ENCODE data around the gene UBAC1.

UBAC1 gene

DNA sequence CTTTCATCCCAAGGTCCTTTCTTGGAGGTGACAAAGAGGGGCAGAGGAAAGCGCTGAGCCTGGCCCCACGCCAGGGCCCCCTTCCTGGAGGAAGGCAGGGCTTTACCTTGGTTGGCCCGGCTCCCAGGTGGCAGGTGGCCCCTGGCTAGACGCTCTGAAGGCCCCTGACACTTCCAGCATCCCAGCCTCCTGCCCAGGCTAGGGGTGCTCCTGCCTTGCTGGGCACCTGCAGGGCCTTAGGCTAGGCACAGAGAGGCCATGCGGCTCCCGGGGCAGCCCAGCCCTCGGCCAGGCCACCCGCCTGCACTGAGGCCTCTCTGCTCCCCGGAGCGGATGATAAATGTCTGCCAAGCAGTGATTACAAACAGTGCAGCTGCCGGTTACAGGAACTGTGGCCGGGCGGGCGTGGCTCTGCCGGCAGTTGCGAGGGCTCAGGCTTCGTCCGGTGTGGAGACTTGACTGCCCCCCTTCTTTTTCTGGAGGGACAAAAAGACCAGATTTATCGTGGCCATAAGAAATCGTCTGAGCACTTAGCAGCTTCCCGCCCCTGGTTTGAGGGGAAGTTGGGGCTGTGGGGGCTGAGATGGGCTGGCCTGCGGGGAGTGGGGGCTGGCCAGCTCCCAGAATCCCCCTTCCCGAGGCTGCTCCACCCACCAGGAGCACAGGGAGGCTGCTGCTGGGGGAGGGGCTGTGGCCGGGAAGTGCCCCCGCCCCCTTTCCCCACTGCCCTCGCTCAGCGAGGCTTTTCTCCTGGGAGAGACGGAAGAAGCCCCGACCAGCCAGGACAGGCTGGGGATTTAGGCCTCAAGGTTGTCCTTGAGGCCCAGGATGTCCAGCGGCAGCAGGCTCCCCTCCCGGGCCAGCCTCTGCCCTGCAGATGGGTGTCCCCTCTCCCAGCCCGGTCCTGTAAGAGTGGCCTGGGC lies 31.6 kb upstream of the UBAC1 start (continued):
- TF ChIP-seq, protein P1, sequence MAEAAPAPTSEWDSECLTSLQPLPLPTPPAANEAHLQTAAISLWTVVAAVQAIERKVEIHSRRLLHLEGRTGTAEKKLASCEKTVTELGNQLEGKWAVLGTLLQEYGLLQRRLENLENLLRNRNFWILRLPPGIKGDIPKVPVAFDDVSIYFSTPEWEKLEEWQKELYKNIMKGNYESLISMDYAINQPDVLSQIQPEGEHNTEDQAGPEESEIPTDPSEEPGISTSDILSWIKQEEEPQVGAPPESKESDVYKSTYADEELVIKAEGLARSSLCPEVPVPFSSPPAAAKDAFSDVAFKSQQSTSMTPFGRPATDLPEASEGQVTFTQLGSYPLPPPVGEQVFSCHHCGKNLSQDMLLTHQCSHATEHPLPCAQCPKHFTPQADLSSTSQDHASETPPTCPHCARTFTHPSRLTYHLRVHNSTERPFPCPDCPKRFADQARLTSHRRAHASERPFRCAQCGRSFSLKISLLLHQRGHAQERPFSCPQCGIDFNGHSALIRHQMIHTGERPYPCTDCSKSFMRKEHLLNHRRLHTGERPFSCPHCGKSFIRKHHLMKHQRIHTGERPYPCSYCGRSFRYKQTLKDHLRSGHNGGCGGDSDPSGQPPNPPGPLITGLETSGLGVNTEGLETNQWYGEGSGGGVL (tag by site-specific recombination; IDR thresholded peaks at IDR 0.05): peak; percentile 76
- TF ChIP-seq ZBTB8A (tag by site-specific recombination; IDR thresholded peaks at IDR 0.05): peak; percentile 56
- TF ChIP-seq SP7 (tag by site-specific recombination; IDR thresholded peaks at IDR 0.05): peak; percentile 63; the same call in 1 of the 2 replicates
- peak; percentile 61 for TF ChIP-seq KLF9 (tag by site-specific recombination; IDR thresholded peaks at IDR 0.05; ENCODE audit: low read depth)
- peak; percentile 26; the same call in 1 of the 2 replicates for TF ChIP-seq ZBTB17 (tag by site-specific recombination; IDR thresholded peaks at IDR 0.05)
- no peak for TF ChIP-seq ZNF785 (tag by site-specific recombination; IDR thresholded peaks at IDR 0.05)
- TF ChIP-seq SP3 (tag by site-specific recombination; IDR thresholded peaks at IDR 0.05): peak; percentile 73
- TF ChIP-seq ZNF354C (tag by site-specific recombination; IDR thresholded peaks at IDR 0.05; ENCODE audit: borderline replicate concordance, low read depth): no peak
- TF ChIP-seq, protein P2, sequence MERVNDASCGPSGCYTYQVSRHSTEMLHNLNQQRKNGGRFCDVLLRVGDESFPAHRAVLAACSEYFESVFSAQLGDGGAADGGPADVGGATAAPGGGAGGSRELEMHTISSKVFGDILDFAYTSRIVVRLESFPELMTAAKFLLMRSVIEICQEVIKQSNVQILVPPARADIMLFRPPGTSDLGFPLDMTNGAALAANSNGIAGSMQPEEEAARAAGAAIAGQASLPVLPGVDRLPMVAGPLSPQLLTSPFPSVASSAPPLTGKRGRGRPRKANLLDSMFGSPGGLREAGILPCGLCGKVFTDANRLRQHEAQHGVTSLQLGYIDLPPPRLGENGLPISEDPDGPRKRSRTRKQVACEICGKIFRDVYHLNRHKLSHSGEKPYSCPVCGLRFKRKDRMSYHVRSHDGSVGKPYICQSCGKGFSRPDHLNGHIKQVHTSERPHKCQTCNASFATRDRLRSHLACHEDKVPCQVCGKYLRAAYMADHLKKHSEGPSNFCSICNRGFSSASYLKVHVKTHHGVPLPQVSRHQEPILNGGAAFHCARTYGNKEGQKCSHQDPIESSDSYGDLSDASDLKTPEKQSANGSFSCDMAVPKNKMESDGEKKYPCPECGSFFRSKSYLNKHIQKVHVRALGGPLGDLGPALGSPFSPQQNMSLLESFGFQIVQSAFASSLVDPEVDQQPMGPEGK (tag by site-specific recombination; IDR thresholded peaks at IDR 0.05): peak; percentile 70

DNA sequence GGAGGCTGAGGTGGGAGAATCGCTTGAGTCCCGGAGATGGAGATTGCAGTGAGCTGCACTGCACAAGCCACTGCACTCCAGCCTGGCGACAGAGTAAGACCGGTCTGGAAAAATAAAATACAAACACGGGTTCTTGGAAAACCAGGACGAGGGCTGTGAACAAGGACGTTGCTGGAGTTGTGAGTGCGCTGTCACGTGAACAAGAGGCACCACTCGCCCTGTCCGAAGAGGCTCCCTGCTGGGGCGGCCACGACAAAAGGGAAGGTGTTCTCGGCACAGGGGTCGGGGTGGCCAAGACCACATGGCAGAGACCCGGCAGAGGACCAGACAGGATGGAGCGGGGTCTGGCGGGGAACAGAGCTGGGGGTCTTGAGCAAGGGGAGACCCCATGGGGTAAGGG lies 30.6 kb upstream of the UBAC1 start:
- Histone ChIP-seq H3K36me3 (ENCODE audit: control insufficient read depth in 2 of 2, insufficient read depth in 1 of 2, low read length in 2 of 2) (no peaks in the 10 kb centered on the region), H3K9me3 (ENCODE audit: control insufficient read depth, insufficient read depth, low read depth, low read length) (no peaks in the 10 kb centered on the region), H3K4me1 (ENCODE audit: control insufficient read depth, insufficient read depth, low read length) (peaks cover 7% of the 10 kb centered on the region; the same call in 1 of the 2 replicates), H3K27ac (ENCODE audit: extremely low read depth, low read depth, low read length) (no peak overlapping the region), H3K4me3 (ENCODE audit: low read depth, low read length) (no peak overlapping the region)
- POLR2A ChIA-PET: interaction anchor here (1.7 to 1.8 kb wide), 2 partner anchors 26 to 104 kb away, joined by 3 to 5 read pairs; no protein-coding TSS in a partner anchor
- no peak for TF ChIP-seq SP3 (tag by site-specific recombination; IDR thresholded peaks at IDR 0.05)
- TF ChIP-seq ZNF155 (tag by site-specific recombination; IDR thresholded peaks at IDR 0.05): no peak
- TF ChIP-seq ZNF10 (tag by site-specific recombination; IDR thresholded peaks at IDR 0.05): no peak
- TF ChIP-seq ZNF600 (tag by site-specific recombination; IDR thresholded peaks at IDR 0.05): no peak
- TF ChIP-seq ZNF19 (tag by site-specific recombination; IDR thresholded peaks at IDR 0.05; ENCODE audit: low read depth): no peak
- TF ChIP-seq ZNF302 (tag by site-specific recombination; IDR thresholded peaks at IDR 0.05; ENCODE audit: low read depth): no peak
- TF ChIP-seq MYNN (tag by site-specific recombination; IDR thresholded peaks at IDR 0.05; ENCODE audit: borderline replicate concordance): no peak
- TF ChIP-seq ZNF48 (tag by site-specific recombination; IDR thresholded peaks at IDR 0.05): no peak
- TF ChIP-seq, protein P3, sequence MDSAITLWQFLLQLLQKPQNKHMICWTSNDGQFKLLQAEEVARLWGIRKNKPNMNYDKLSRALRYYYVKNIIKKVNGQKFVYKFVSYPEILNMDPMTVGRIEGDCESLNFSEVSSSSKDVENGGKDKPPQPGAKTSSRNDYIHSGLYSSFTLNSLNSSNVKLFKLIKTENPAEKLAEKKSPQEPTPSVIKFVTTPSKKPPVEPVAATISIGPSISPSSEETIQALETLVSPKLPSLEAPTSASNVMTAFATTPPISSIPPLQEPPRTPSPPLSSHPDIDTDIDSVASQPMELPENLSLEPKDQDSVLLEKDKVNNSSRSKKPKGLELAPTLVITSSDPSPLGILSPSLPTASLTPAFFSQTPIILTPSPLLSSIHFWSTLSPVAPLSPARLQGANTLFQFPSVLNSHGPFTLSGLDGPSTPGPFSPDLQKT (IDR thresholded peaks at IDR 0.05; ENCODE audit: borderline replicate concordance, low read depth, low read length): no peak
- no peak for TF ChIP-seq ZNF658 (tag by site-specific recombination; IDR thresholded peaks at IDR 0.05)
- TF ChIP-seq ZNF426 (tag by site-specific recombination; IDR thresholded peaks at IDR 0.05): no peak
- TF ChIP-seq ZNF133 (tag by site-specific recombination; IDR thresholded peaks at IDR 0.05): no peak
- TF ChIP-seq ZNF549 (tag by site-specific recombination; IDR thresholded peaks at IDR 0.05): no peak
- TF ChIP-seq, protein P4, sequence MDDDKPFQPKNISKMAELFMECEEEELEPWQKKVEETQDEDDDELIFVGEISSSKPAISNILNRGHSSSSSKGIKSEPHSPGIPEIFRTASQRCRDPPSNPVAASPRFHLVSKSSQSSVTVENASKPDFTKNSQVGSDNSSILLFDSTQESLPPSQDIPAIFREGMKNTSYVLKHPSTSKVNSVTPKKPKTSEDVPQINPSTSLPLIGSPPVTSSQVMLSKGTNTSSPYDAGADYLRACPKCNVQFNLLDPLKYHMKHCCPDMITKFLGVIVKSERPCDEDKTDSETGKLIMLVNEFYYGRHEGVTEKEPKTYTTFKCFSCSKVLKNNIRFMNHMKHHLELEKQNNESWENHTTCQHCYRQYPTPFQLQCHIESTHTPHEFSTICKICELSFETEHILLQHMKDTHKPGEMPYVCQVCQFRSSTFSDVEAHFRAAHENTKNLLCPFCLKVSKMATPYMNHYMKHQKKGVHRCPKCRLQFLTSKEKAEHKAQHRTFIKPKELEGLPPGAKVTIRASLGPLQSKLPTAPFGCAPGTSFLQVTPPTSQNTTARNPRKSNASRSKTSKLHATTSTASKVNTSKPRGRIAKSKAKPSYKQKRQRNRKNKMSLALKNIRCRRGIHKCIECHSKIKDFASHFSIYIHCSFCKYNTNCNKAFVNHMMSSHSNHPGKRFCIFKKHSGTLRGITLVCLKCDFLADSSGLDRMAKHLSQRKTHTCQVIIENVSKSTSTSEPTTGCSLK (tag by site-specific recombination; IDR thresholded peaks at IDR 0.05): no peak
- TF ChIP-seq, protein P5, sequence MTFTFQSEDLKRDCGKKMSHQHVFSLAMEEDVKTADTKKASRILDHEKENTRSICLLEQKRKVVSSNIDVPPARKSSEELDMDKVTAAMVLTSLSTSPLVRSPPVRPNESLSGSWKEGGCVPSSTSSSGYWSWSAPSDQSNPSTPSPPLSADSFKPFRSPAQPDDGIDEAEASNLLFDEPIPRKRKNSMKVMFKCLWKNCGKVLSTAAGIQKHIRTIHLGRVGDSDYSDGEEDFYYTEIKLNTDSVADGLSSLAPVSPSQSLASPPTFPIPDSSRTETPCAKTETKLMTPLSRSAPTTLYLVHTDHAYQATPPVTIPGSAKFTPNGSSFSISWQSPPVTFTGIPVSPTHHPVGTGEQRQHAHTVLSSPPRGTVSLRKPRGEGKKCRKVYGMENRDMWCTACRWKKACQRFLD (tag by site-specific recombination; IDR thresholded peaks at IDR 0.05): no peak
- TF ChIP-seq ZNF624 (tag by site-specific recombination; IDR thresholded peaks at IDR 0.05): no peak
- no peak for TF ChIP-seq ZNF366 (tag by site-specific recombination; conservative IDR thresholded peaks at IDR 0.05)
- TF ChIP-seq ZNF2 (tag by site-specific recombination; IDR thresholded peaks at IDR 0.05): no peak
- CTCF ChIA-PET: interaction anchor here (1.1 kb wide), 1 partner anchor 98 kb away, joined by 4 read pairs; no protein-coding TSS in a partner anchor
